C4-2B (cell line): Measurements from ENCODE around the gene NOVA1.

Experiments
- ZFX ChIP-seq: fragments of 450-650 bp; IDR thresholded peaks from 2 replicates; pipeline ENCODE4 v1.6.1; 2017
- TF ChIP-seq, protein P1 (sequence below): fragments of 450-650 bp; conservative IDR thresholded peaks from 2 replicates; pipeline ENCODE4 v1.5.1; 2017; ENCODE audit warnings: mild to moderate bottlenecking

DNA sequence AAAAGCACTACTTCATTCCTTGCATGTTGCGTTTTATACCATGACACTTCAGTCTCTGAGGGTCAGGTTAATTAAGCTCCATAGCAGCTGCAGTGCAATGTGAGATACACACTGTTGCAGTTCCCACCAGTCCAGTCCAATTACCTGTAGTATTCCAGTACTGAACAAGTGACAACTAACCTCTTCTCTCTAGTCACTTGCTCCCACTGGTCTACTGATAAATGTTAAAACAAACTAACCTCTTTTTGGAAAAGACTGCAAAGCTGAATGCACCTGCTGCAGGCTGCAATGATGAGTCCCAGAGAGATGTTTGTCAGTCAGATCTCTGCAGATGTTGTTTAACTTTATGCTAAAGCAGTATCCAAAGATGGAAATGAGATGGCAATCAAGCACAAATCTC, 7.9 kb downstream of the NOVA1 start:
- TF ChIP-seq, protein P1, sequence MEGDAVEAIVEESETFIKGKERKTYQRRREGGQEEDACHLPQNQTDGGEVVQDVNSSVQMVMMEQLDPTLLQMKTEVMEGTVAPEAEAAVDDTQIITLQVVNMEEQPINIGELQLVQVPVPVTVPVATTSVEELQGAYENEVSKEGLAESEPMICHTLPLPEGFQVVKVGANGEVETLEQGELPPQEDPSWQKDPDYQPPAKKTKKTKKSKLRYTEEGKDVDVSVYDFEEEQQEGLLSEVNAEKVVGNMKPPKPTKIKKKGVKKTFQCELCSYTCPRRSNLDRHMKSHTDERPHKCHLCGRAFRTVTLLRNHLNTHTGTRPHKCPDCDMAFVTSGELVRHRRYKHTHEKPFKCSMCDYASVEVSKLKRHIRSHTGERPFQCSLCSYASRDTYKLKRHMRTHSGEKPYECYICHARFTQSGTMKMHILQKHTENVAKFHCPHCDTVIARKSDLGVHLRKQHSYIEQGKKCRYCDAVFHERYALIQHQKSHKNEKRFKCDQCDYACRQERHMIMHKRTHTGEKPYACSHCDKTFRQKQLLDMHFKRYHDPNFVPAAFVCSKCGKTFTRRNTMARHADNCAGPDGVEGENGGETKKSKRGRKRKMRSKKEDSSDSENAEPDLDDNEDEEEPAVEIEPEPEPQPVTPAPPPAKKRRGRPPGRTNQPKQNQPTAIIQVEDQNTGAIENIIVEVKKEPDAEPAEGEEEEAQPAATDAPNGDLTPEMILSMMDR: no peak
- no peak for TF ChIP-seq ZFX
